ENCODE measurements around the gene TNK1. TPM values are rescaled to one million over a fixed set of nuclear protein-coding genes. Genes with fewer than 3 reads are reported as not detected.

Gene TNK1
- total RNA-seq, 4 donors from 2014 or later: 15.3 to 42.9 (median 20.7) TPM

GRCh38 chr17:7348478-7349242, 32.2 kb upstream of the TNK1 start:
- DNase-seq (ENCODE audit: low spot score in 2 of 2): peak in 1 of 2 donors; percentile 67
- WGBS: 60% methylated on average over 19 of the region's 19 CpGs
- H3K27me3 ChIP-seq: peaks cover 2% of the 10 kb centered on the region
- no peak overlapping the region for H3K4me3 ChIP-seq
- H3K9me3 ChIP-seq: no peaks in the 10 kb centered on the region
- TF ChIP-seq POLR2AphosphoS5 (IDR thresholded peaks at IDR 0.05): no peak
- TF ChIP-seq CTCF (IDR thresholded peaks at IDR 0.05): no peak
- no peak for TF ChIP-seq POLR2A (IDR thresholded peaks at IDR 0.05)
- TF ChIP-seq EP300 (IDR thresholded peaks at IDR 0.05): no peak
- H3K36me3 ChIP-seq: no peaks in the 10 kb centered on the region
- peaks cover 46% of the 10 kb centered on the region for H3K4me1 ChIP-seq
- H3K27ac ChIP-seq: no peak overlapping the region

GRCh38 chr17:7351665-7352502, 29.0 kb upstream of the TNK1 start, which contains the start of gene KCTD11:
TSS of gene KCTD11 (plus strand) at chr17:7352162.
- TF ChIP-seq POLR2A (IDR thresholded peaks at IDR 0.05) (no peak), POLR2AphosphoS5 (IDR thresholded peaks at IDR 0.05) (peak; percentile 25 to 60 (median 41))
- peak within 1 kb of the TSS; percentile 79 for H3K4me3 ChIP-seq

GRCh38 chr17:7352503-7352889, 28.4 kb upstream of the TNK1 start:
- peak overlapping the region; percentile 97 for H3K27ac ChIP-seq
- TF ChIP-seq CTCF (IDR thresholded peaks at IDR 0.05) (peak in 1 of 2 donors; percentile 21), POLR2AphosphoS5 (IDR thresholded peaks at IDR 0.05) (no peak)
- H3K27me3 ChIP-seq: no peaks in the 10 kb centered on the region
- H3K4me3 ChIP-seq: peak overlapping the region; percentile 79
- no peaks in the 10 kb centered on the region for H3K36me3 ChIP-seq
- peaks cover 75% of the 10 kb centered on the region for H3K4me1 ChIP-seq
- WGBS: 28% methylated on average over 10 of the region's 10 CpGs
- H3K9me3 ChIP-seq: no peaks in the 10 kb centered on the region
- DNase-seq (ENCODE audit: low spot score in 2 of 2): no peak

More at GRCh38 chr17:7351665-7352502, 29.0 kb upstream of the TNK1 start, which contains the start of gene KCTD11:
- H3K9me3 ChIP-seq: no peaks in the 10 kb centered on the region
- no peaks in the 10 kb centered on the region for H3K36me3 ChIP-seq
- DNase-seq (ENCODE audit: low spot score in 2 of 2): peak; percentile 93
- peaks cover 75% of the 10 kb centered on the region for H3K4me1 ChIP-seq
- H3K27me3 ChIP-seq: no peaks in the 10 kb centered on the region
- 6% methylated on average over 28 of the region's 91 CpGs for WGBS
- H3K27ac ChIP-seq: peak within 1 kb of the TSS; percentile 97

GRCh38 chr17:7352910-7353635, 27.8 kb upstream of the TNK1 start:
- no peaks in the 10 kb centered on the region for H3K27me3 ChIP-seq
- H3K9me3 ChIP-seq: no peaks in the 10 kb centered on the region
- H3K4me3 ChIP-seq: peak overlapping the region; percentile 79
- 68% methylated on average over 15 of the region's 37 CpGs for WGBS
- peaks cover 74% of the 10 kb centered on the region for H3K4me1 ChIP-seq
- no peaks in the 10 kb centered on the region for H3K36me3 ChIP-seq
- TF ChIP-seq POLR2A (IDR thresholded peaks at IDR 0.05) (no peak), EP300 (IDR thresholded peaks at IDR 0.05) (no peak), CTCF (IDR thresholded peaks at IDR 0.05) (no peak), POLR2AphosphoS5 (IDR thresholded peaks at IDR 0.05) (no peak)
- DNase-seq (ENCODE audit: low spot score in 2 of 2): peak in 1 of 2 donors; percentile 74
- H3K27ac ChIP-seq: peak overlapping the region; percentile 97

- DNase-seq (ENCODE audit: low spot score in 2 of 2): peak in 1 of 2 donors; percentile 77
Observed at GRCh38 chr17:7354262-7354843, 26.5 kb upstream of the TNK1 start.

More at GRCh38 chr17:7354262-7354843, 26.5 kb upstream of the TNK1 start:
- Histone ChIP-seq H3K4me3 (peak overlapping the region; percentile 79), H3K27ac (peak overlapping the region; percentile 97), H3K9me3 (no peaks in the 10 kb centered on the region), H3K27me3 (no peaks in the 10 kb centered on the region), H3K4me1 (peaks cover 61% of the 10 kb centered on the region), H3K36me3 (no peaks in the 10 kb centered on the region)
- TF ChIP-seq POLR2AphosphoS5 (IDR thresholded peaks at IDR 0.05) (peak in 1 of 3 donors; percentile 15), POLR2A (IDR thresholded peaks at IDR 0.05) (no peak)
- WGBS: 47% methylated on average over 6 of the region's 9 CpGs

All from suprapubic skin (tissue), 4 donors.